GM23338 (cell line): ENCODE data around the gene FAHD1. TPM values are rescaled to one million over a fixed set of nuclear protein-coding genes. Genes with fewer than 3 reads are reported as not detected.

Experiments
- ATAC-seq: fragments of 200-7000 bp; cut with Tn5 transposase; 3 replicates; pipeline ENCODE4 v1.9.1; 2020
- DNase-seq: peaks from one replicate; pipeline ENCODE4 v3.0.0-alpha.2; 2015; ENCODE audit warnings: low spot score
- H2AFZ ChIP-seq: fragments of 200-600 bp; sonication (generic); 2 replicates; pipeline ENCODE4 v1.8.0; 2016; ENCODE audit warnings: antibody characterized with exemption, mild to moderate bottlenecking, moderate library complexity
- H3F3A ChIP-seq: fragments of 200-600 bp; sonication (generic); replicated peaks from 2 replicates; pipeline ENCODE4 v1.8.0; 2017; ENCODE audit warnings: antibody characterized with exemption, mixed run types, low read depth
- H3K27ac ChIP-seq: fragments of 200-600 bp; sonication (generic); 2 replicates; pipeline ENCODE4 v1.6.1; 2016; ENCODE audit warnings: low read depth
- H3K27me3 ChIP-seq: fragments of 200-600 bp; sonication (generic); 2 replicates; pipeline ENCODE4 v1.8.0; 2016; ENCODE audit warnings: mild to moderate bottlenecking, mixed run types, moderate library complexity; ENCODE audit not compliant: insufficient read depth
- H3K36me3 ChIP-seq: fragments of 200-600 bp; sonication (generic); 2 replicates; pipeline ENCODE4 v1.8.0; 2016; ENCODE audit warnings: mild to moderate bottlenecking; ENCODE audit not compliant: insufficient read depth
- H3K4me1 ChIP-seq: fragments of 200-600 bp; sonication (generic); 2 replicates; pipeline ENCODE4 v1.8.0; 2016; ENCODE audit warnings: mild to moderate bottlenecking, moderate library complexity; ENCODE audit not compliant: insufficient read depth
- H3K4me2 ChIP-seq: fragments of 200-600 bp; sonication (generic); 2 replicates; pipeline ENCODE4 v1.7.1; 2017; ENCODE audit warnings: mixed run types
- H3K4me3 ChIP-seq: fragments of 200-600 bp; sonication (generic); 2 replicates; pipeline ENCODE4 v1.6.1; 2016; ENCODE audit warnings: mixed run types
- H3K79me2 ChIP-seq: fragments of 200-600 bp; sonication (generic); replicated peaks from 2 replicates; pipeline ENCODE4 v1.8.0; 2017; ENCODE audit warnings: mild to moderate bottlenecking; ENCODE audit not compliant: insufficient read depth
- H3K9me2 ChIP-seq: fragments of 200-600 bp; sonication (generic); 2 replicates; pipeline ENCODE4 v1.8.0; 2017; ENCODE audit not compliant: insufficient read depth
- H4K20me1 ChIP-seq: fragments of 200-600 bp; sonication (generic); replicated peaks from 2 replicates; pipeline ENCODE4 v1.8.0; 2017; ENCODE audit warnings: mild to moderate bottlenecking; ENCODE audit not compliant: insufficient read depth
- H3K27ac Mint-ChIP-seq: 2 replicates; pipeline ENCODE4 v1.8.0; 2020; ENCODE audit warnings: inconsistent platforms, mild to moderate bottlenecking, moderate library complexity, mixed read lengths
- H3K27me3 Mint-ChIP-seq: 3 replicates; pipeline ENCODE4 v1.8.0; 2022; ENCODE audit warnings: low read depth, mild to moderate bottlenecking, moderate library complexity, mixed read lengths, inconsistent platforms; ENCODE audit not compliant: insufficient read depth, poor library complexity
- H3K36me3 Mint-ChIP-seq: 3 replicates; pipeline ENCODE4 v1.8.0; 2021; ENCODE audit warnings: low read depth, mild to moderate bottlenecking, inconsistent platforms, moderate library complexity, mixed read lengths
- H3K4me1 Mint-ChIP-seq: 3 replicates; pipeline ENCODE4 v1.8.0; 2020; ENCODE audit warnings: mild to moderate bottlenecking, inconsistent platforms, mixed read lengths
- H3K4me3 Mint-ChIP-seq: 3 replicates; pipeline ENCODE4 v1.8.0; 2021; ENCODE audit warnings: moderate library complexity, mild to moderate bottlenecking, inconsistent platforms, mixed read lengths
- H3K9me3 Mint-ChIP-seq: 3 replicates; pipeline ENCODE4 v1.8.0; 2020; ENCODE audit warnings: moderate library complexity, mild to moderate bottlenecking, inconsistent platforms, mixed read lengths
- EZH2phosphoT487 ChIP-seq: fragments of 200-600 bp; sonication (generic); IDR thresholded peaks from one replicate; pipeline ENCODE4 v1.8.1; 2018; ENCODE audit warnings: antibody characterized with exemption; ENCODE audit not compliant: unreplicated experiment
- JUNB ChIP-seq: IDR thresholded peaks from one replicate; pipeline ENCODE4 v1.6.1; 2016; ENCODE audit warnings: antibody characterized with exemption; ENCODE audit not compliant: unreplicated experiment
- POLR2AphosphoS5 ChIP-seq: IDR thresholded peaks from 2 replicates; pipeline ENCODE4 v1.6.1; 2016; ENCODE audit warnings: antibody characterized with exemption, low read depth
- ZNF114 ChIP-seq: fragments of 250-450 bp; sonication (Bioruptor Pico); IDR thresholded peaks from 2 replicates; pipeline ENCODE4 v1.5.0; 2020; ENCODE audit warnings: mild to moderate bottlenecking, moderate library complexity
- polyA plus RNA-seq: library from polyadenylated mRNA; unstranded; fragments of >200 nt; fragmentation: Nextera tagmentation; extraction: Ambion mirVana; gene quantifications from 2 replicates; pipeline ENCODE4 v1.2.1, GENCODE V29; 2016
- total RNA-seq: library from RNA; depleted of rRNA; stranded (reverse); fragments of >200 nt; shearing (Covaris generic); gene quantifications from 2 replicates; pipeline ENCODE4 v1.2.3, GENCODE V29; 2014
- TF ChIP-seq, protein P1 (sequence below), 2 experiments: fragments of 200-600 bp in 1 of 2; sonication (generic) in 1 of 2; conservative IDR thresholded peaks; 2 replicates each; pipeline versions ENCODE4 v1.5.1 to v1.6.1; 2016 to 2017; ENCODE audit warnings: antibody characterized with exemption in 2 of 2, low read depth in 2 of 2, mild to moderate bottlenecking in 2 of 2, moderate library complexity in 1 of 2
- TF ChIP-seq, protein P2 (sequence below): fragments of 250-450 bp; sonication (Bioruptor Pico); IDR thresholded peaks from 2 replicates; pipeline ENCODE4 v1.5.0; 2020; ENCODE audit warnings: mild to moderate bottlenecking, moderate library complexity
- TF ChIP-seq, protein P3 (sequence below): IDR thresholded peaks from 2 replicates; pipeline ENCODE4 v1.6.1; 2016; ENCODE audit warnings: antibody characterized with exemption
- TF ChIP-seq, protein P4 (sequence below): IDR thresholded peaks from one replicate; pipeline ENCODE4 v1.6.1; 2018; ENCODE audit warnings: antibody characterized with exemption; ENCODE audit not compliant: unreplicated experiment

The FAHD1 gene
- total and polyA plus RNA-seq, 2 experiments from 2014 or later: 21.0 to 23.9 TPM

DNA sequence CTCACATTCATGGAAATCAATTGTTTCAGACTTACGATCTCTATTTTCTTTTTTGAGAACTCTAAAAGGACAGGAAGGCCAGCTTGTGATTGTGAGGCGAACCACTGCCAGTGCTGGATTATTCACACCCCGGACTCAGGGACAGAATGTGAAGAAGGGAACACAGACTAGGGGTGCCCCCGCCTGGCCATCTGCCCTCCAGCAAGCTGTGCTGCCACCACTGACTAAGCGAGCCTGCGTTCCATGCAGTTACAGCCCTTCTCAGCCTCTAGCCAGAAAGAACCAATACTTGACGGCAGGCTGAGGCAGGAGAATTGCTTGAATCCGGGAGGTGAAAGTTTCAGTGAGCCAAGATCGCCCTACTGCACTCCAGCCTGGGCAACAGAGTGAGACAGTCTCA lies 3.2 kb upstream of the FAHD1 start:
- H3K79me2 ChIP-seq: peaks cover 22% of the 10 kb centered on the region
- H3K4me1 ChIP-seq: peaks cover 12% of the 10 kb centered on the region
- H3K27me3 ChIP-seq: no peaks in the 10 kb centered on the region
- H3K27me3 Mint-ChIP-seq: peaks cover 17% of the 10 kb centered on the region
- H3K36me3 Mint-ChIP-seq: peaks cover 2% of the 10 kb centered on the region; the same call in 1 of the 3 replicates
- peak; percentile 71 for DNase-seq
- H3K4me1 Mint-ChIP-seq: peaks cover 4% of the 10 kb centered on the region
- H3K9me2 ChIP-seq: no peaks in the 10 kb centered on the region
- H3K4me2 ChIP-seq: no peak overlapping the region
- no peak for TF ChIP-seq JUNB
- TF ChIP-seq, protein P1, sequence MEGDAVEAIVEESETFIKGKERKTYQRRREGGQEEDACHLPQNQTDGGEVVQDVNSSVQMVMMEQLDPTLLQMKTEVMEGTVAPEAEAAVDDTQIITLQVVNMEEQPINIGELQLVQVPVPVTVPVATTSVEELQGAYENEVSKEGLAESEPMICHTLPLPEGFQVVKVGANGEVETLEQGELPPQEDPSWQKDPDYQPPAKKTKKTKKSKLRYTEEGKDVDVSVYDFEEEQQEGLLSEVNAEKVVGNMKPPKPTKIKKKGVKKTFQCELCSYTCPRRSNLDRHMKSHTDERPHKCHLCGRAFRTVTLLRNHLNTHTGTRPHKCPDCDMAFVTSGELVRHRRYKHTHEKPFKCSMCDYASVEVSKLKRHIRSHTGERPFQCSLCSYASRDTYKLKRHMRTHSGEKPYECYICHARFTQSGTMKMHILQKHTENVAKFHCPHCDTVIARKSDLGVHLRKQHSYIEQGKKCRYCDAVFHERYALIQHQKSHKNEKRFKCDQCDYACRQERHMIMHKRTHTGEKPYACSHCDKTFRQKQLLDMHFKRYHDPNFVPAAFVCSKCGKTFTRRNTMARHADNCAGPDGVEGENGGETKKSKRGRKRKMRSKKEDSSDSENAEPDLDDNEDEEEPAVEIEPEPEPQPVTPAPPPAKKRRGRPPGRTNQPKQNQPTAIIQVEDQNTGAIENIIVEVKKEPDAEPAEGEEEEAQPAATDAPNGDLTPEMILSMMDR (conservative IDR thresholded peaks at IDR 0.05; ENCODE audit: low read depth in 2 of 2): peak; percentile 28 to 68; a peak in 2 of 4 replicates
- no peak overlapping the region for H3K27ac Mint-ChIP-seq
- H3F3A ChIP-seq: 0 out of 2 replicates have a peak, but pooled peaks cover 6% of the 10 kb centered on the region
- no peak overlapping the region for H2AFZ ChIP-seq
- peak; percentile 44 for ATAC-seq
- H3K36me3 ChIP-seq: no peaks in the 10 kb centered on the region
- 0 out of 3 replicates have a peak overlapping the region, but pooled peaks have one; percentile 36 for H3K4me3 Mint-ChIP-seq
- H4K20me1 ChIP-seq: no peaks in the 10 kb centered on the region; the same call in 1 of the 2 replicates
- H3K9me3 Mint-ChIP-seq: peaks cover 3% of the 10 kb centered on the region; the same call in 1 of the 3 replicates
- no peak overlapping the region for H3K27ac ChIP-seq
- no peak overlapping the region for H3K4me3 ChIP-seq

DNA sequence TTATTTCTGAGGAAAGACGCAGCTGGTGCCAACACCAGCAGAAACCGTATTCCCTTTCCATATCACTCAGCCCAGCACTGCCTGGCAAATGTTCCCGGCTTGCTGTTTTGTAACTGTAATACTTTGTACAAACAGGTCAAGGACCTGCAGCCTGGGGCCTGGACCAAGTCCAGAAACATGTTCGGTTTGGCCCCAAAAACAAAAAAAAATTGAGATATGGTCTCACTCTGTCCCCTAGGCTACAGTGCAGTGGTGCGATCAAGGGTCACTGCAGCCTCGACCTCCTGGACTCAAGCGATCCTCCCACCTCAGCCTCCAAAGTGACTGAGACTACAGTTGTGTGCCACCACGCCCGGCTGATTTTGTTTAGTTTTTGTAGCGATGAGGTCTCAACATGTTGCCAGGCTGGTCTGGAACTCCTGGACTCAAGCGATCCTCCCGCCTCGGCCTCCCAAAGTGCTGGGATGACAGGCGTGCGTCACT lies 1.6 kb upstream of the FAHD1 start:
- no peak for DNase-seq
- no peaks in the 10 kb centered on the region for H3K36me3 ChIP-seq
- Mint-ChIP-seq H3K27ac (no peak overlapping the region), H3K27me3 (peaks cover 19% of the 10 kb centered on the region), H3K4me1 (peaks cover 9% of the 10 kb centered on the region), H3K36me3 (peaks cover 2% of the 10 kb centered on the region; the same call in 1 of the 3 replicates), H3K4me3 (peak overlapping the region; percentile 73), H3K9me3 (peaks cover 3% of the 10 kb centered on the region; the same call in 1 of the 3 replicates)
- H3K4me2 ChIP-seq: peak overlapping the region; percentile 85
- peaks cover 25% of the 10 kb centered on the region for H3K79me2 ChIP-seq
- H2AFZ ChIP-seq: no peak overlapping the region; the same call in 1 of the 2 replicates
- no peak for ATAC-seq
- peaks cover 17% of the 10 kb centered on the region for H3K4me1 ChIP-seq
- no peaks in the 10 kb centered on the region; the same call in 1 of the 2 replicates for H4K20me1 ChIP-seq
- H3K27ac ChIP-seq: no peak overlapping the region
- H3K4me3 ChIP-seq: peak overlapping the region; percentile 65
- H3K27me3 ChIP-seq: no peaks in the 10 kb centered on the region
- no peaks in the 10 kb centered on the region for H3K9me2 ChIP-seq
- H3F3A ChIP-seq: 0 out of 2 replicates have a peak, but pooled peaks cover 6% of the 10 kb centered on the region
- TF ChIP-seq, protein P2, sequence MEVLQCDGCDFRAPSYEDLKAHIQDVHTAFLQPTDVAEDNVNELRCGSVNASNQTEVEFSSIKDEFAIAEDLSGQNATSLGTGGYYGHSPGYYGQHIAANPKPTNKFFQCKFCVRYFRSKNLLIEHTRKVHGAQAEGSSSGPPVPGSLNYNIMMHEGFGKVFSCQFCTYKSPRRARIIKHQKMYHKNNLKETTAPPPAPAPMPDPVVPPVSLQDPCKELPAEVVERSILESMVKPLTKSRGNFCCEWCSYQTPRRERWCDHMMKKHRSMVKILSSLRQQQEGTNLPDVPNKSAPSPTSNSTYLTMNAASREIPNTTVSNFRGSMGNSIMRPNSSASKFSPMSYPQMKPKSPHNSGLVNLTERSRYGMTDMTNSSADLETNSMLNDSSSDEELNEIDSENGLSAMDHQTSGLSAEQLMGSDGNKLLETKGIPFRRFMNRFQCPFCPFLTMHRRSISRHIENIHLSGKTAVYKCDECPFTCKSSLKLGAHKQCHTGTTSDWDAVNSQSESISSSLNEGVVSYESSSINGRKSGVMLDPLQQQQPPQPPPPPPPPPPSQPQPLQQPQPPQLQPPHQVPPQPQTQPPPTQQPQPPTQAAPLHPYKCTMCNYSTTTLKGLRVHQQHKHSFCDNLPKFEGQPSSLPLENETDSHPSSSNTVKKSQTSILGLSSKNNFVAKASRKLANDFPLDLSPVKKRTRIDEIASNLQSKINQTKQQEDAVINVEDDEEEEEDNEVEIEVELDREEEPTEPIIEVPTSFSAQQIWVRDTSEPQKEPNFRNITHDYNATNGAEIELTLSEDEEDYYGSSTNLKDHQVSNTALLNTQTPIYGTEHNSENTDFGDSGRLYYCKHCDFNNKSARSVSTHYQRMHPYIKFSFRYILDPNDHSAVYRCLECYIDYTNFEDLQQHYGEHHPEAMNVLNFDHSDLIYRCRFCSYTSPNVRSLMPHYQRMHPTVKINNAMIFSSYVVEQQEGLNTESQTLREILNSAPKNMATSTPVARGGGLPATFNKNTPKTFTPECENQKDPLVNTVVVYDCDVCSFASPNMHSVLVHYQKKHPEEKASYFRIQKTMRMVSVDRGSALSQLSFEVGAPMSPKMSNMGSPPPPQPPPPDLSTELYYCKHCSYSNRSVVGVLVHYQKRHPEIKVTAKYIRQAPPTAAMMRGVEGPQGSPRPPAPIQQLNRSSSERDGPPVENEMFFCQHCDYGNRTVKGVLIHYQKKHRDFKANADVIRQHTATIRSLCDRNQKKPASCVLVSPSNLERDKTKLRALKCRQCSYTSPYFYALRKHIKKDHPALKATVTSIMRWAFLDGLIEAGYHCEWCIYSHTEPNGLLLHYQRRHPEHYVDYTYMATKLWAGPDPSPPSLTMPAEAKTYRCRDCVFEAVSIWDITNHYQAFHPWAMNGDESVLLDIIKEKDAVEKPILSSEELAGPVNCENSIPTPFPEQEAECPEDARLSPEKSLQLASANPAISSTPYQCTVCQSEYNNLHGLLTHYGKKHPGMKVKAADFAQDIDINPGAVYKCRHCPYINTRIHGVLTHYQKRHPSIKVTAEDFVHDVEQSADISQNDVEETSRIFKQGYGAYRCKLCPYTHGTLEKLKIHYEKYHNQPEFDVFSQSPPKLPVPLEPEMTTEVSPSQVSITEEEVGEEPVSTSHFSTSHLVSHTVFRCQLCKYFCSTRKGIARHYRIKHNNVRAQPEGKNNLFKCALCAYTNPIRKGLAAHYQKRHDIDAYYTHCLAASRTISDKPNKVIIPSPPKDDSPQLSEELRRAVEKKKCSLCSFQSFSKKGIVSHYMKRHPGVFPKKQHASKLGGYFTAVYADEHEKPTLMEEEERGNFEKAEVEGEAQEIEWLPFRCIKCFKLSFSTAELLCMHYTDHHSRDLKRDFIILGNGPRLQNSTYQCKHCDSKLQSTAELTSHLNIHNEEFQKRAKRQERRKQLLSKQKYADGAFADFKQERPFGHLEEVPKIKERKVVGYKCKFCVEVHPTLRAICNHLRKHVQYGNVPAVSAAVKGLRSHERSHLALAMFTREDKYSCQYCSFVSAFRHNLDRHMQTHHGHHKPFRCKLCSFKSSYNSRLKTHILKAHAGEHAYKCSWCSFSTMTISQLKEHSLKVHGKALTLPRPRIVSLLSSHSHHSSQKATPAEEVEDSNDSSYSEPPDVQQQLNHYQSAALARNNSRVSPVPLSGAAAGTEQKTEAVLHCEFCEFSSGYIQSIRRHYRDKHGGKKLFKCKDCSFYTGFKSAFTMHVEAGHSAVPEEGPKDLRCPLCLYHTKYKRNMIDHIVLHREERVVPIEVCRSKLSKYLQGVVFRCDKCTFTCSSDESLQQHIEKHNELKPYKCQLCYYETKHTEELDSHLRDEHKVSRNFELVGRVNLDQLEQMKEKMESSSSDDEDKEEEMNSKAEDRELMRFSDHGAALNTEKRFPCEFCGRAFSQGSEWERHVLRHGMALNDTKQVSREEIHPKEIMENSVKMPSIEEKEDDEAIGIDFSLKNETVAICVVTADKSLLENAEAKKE (CRISPR knock-in tag): no peak
- TF ChIP-seq, protein P3, sequence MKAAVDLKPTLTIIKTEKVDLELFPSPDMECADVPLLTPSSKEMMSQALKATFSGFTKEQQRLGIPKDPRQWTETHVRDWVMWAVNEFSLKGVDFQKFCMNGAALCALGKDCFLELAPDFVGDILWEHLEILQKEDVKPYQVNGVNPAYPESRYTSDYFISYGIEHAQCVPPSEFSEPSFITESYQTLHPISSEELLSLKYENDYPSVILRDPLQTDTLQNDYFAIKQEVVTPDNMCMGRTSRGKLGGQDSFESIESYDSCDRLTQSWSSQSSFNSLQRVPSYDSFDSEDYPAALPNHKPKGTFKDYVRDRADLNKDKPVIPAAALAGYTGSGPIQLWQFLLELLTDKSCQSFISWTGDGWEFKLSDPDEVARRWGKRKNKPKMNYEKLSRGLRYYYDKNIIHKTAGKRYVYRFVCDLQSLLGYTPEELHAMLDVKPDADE: no peak
- TF ChIP-seq EZH2phosphoT487 (no peak), POLR2AphosphoS5 (no peak), ZNF114 (CRISPR knock-in tag) (no peak)
- TF ChIP-seq, protein P4, sequence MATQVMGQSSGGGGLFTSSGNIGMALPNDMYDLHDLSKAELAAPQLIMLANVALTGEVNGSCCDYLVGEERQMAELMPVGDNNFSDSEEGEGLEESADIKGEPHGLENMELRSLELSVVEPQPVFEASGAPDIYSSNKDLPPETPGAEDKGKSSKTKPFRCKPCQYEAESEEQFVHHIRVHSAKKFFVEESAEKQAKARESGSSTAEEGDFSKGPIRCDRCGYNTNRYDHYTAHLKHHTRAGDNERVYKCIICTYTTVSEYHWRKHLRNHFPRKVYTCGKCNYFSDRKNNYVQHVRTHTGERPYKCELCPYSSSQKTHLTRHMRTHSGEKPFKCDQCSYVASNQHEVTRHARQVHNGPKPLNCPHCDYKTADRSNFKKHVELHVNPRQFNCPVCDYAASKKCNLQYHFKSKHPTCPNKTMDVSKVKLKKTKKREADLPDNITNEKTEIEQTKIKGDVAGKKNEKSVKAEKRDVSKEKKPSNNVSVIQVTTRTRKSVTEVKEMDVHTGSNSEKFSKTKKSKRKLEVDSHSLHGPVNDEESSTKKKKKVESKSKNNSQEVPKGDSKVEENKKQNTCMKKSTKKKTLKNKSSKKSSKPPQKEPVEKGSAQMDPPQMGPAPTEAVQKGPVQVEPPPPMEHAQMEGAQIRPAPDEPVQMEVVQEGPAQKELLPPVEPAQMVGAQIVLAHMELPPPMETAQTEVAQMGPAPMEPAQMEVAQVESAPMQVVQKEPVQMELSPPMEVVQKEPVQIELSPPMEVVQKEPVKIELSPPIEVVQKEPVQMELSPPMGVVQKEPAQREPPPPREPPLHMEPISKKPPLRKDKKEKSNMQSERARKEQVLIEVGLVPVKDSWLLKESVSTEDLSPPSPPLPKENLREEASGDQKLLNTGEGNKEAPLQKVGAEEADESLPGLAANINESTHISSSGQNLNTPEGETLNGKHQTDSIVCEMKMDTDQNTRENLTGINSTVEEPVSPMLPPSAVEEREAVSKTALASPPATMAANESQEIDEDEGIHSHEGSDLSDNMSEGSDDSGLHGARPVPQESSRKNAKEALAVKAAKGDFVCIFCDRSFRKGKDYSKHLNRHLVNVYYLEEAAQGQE: no peak
